Suprapubic skin (tissue), 4 donors: ENCODE results near the gene PLEKHG7.

ENCODE experiments used
- EP300 ChIP-seq: sonication (generic); formaldehyde crosslinking; IDR thresholded peaks from one replicate; pipeline ENCODE4 v1.6.1; 2017; ENCODE audit warnings: antibody characterized with exemption
- POLR2A ChIP-seq, 2 donors: fragments of 450-650 bp; IDR thresholded peaks; one replicate each; pipeline ENCODE4 v1.6.1; 2017; ENCODE audit warnings: antibody characterized with exemption in 2 of 2, mild to moderate bottlenecking in 2 of 2, moderate library complexity in 2 of 2
- POLR2AphosphoS5 ChIP-seq, 3 donors: sonication (generic); formaldehyde crosslinking; IDR thresholded peaks; one replicate each; pipeline ENCODE4 v1.6.1; 2017; ENCODE audit warnings: antibody characterized with exemption in 3 of 3
- TF ChIP-seq, protein P1 (sequence below), 2 donors: fragments of 200-600 bp in 1 of 2; fragments of 450-650 bp in 1 of 2; sonication (generic) in 1 of 2; IDR thresholded peaks; one replicate each; pipeline ENCODE4 v1.5.1; 2016 to 2019; ENCODE audit warnings: antibody characterized with exemption in 2 of 2, mild to moderate bottlenecking in 1 of 2, moderate library complexity in 1 of 2

DNA sequence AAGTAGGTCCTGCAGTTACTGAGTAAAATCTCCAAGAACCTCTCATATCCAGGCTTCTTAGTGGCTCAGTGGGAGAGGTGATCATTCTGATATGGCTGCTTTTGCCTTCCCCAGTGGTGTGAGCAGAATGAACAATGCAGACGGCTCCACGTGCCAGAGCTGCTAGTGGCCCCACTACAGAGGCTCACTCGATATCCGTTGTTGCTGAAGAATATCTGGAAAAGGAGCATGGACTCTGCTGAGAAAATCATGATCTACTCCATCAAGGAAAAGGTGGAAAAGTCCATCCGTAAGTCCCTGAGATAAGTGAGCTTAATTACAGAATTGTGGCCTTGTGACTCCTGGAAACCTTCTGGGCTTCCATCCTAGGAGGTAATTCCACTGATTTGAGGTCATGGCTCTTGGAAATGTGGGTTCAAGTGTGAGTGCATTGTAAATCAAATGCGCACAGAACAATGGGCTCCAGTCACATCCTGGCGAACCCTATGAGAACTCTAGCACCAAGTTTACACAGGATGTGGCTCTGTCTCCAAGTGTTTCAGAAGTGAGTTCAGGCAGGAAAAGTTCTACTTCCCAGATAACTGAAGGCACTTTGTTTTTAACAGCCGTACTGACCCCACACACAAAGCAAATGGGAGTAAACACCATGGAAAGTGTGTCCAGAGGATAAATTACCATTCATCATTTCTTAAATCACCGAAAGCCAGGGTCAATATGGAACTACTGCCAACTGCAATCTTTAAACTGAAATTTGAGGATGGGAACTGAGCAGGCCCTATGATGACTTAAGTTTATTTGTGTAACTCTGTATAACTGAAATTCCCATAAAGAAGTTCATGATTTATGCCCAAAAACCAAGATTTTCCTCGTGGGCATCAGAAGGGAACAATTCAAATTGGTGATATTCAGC lies 51.4 kb downstream of the PLEKHG7 start:
- TF ChIP-seq POLR2A (IDR thresholded peaks at IDR 0.05) (no peak), POLR2AphosphoS5 (IDR thresholded peaks at IDR 0.05) (no peak), EP300 (no peak)
- TF ChIP-seq, protein P1, sequence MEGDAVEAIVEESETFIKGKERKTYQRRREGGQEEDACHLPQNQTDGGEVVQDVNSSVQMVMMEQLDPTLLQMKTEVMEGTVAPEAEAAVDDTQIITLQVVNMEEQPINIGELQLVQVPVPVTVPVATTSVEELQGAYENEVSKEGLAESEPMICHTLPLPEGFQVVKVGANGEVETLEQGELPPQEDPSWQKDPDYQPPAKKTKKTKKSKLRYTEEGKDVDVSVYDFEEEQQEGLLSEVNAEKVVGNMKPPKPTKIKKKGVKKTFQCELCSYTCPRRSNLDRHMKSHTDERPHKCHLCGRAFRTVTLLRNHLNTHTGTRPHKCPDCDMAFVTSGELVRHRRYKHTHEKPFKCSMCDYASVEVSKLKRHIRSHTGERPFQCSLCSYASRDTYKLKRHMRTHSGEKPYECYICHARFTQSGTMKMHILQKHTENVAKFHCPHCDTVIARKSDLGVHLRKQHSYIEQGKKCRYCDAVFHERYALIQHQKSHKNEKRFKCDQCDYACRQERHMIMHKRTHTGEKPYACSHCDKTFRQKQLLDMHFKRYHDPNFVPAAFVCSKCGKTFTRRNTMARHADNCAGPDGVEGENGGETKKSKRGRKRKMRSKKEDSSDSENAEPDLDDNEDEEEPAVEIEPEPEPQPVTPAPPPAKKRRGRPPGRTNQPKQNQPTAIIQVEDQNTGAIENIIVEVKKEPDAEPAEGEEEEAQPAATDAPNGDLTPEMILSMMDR (IDR thresholded peaks at IDR 0.05) = no peak
